Head of caudate nucleus (tissue), 42 donors: Measurements from ENCODE around the gene ADGRB3.

ENCODE experiments used
- DNase-seq, 42 donors: peaks; one replicate each; pipeline versions ENCODE4 v3.0.0 to v3.0.0-alpha.2; 2020 to 2021; ENCODE audit warnings: mixed read lengths in 7 of 42
- intact Hi-C: fragments of 100-400 bp; cut with DNase I; formaldehyde crosslinking; loops from one replicate; pipeline ENCODE4 v1.15.0; 2022

Gene ADGRB3

DNA sequence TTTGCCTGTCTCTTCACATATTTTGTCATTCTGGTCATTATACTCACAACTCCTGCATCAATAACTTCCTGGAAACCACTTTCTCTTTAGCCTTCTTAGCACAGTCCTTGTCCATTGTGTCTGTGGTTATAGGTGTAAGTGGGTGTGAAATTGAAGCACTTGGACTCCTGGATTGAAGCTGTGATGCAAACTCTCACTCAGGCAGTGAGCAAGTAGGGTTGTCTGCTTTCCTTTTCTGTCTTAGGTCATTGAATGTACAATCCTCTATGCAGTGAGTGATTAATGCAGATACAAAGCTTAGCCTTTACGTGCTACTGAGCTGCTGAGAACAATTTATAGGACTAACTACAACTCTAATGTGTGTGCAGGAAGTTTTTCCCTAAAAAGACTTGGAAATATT, 54.8 kb downstream of the ADGRB3 start:
- no peak for DNase-seq
- intact Hi-C loops, result no loop called here

- intact Hi-C loops, result no loop called here
These were observed 56.0 kb downstream of the ADGRB3 start for GRCh38 chr6:68691120-68691519.

DNA sequence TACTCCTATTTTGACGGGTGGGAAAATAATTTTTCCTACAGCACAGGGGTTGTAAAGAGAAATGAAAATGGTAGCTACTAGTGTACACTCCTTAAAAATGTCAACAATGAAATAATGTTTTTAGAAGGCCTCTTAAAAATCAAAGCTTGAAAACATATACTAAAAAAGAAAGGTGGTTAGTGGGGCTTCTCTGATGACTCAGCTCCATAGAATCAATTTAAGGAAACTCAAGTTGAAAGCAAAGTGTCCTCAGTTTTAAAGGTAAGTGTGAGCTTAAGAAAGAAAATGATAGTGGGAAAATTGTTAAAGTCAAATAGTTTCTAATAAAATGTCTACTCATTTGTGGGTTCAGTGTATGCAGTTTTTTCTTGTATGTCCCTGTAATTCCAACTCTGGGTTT, 58.2 kb downstream of the ADGRB3 start:
- intact Hi-C loops, result no loop called here
- DNase-seq, result no peak

More at GRCh38 chr6:68691120-68691519, 56.0 kb downstream of the ADGRB3 start:
- DNase-seq, result no peak

DNA sequence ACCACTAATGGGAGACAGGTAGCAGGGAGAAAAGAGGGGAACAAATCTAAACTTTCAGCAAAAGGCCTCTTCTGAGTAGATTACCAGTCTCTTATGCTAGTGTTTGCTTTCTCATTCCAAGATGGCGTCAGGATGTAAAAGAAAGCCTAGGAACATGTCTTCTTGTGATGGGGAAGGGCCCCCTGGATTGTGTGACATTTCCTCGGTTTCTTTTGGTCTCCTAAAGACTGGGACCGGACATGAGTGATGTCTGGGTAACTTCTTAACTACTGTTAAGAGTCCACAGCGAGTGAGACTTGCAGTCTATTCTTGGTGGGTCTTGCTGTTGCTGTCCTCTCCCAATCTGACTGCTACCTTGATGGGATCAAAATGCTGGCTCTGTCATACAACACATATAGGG, 60.3 kb downstream of the ADGRB3 start:
- no peak for DNase-seq
- intact Hi-C loops, result no loop called here

GRCh38 chr6:68695838-68696237, 60.8 kb downstream of the ADGRB3 start:
- DNase-seq, result no peak
- intact Hi-C loops, result no loop called here

- intact Hi-C loops, result no loop called here
These were observed 62.3 kb downstream of the ADGRB3 start for GRCh38 chr6:68697394-68697793.

GRCh38 chr6:68701159-68701558, 66.1 kb downstream of the ADGRB3 start:
- intact Hi-C loops, result no loop called here

More at GRCh38 chr6:68697394-68697793, 62.3 kb downstream of the ADGRB3 start:
- no peak for DNase-seq

GRCh38 chr6:68704485-68704884, 69.4 kb downstream of the ADGRB3 start:
- intact Hi-C loops, result no loop called here

More at GRCh38 chr6:68701159-68701558, 66.1 kb downstream of the ADGRB3 start:
- DNase-seq, result no peak

GRCh38 chr6:68709091-68709490, 74.0 kb downstream of the ADGRB3 start:
- intact Hi-C loops, result no loop called here

More at GRCh38 chr6:68704485-68704884, 69.4 kb downstream of the ADGRB3 start:
- DNase-seq, result no peak

GRCh38 chr6:68709882-68710281, 74.8 kb downstream of the ADGRB3 start:
- no peak for DNase-seq
- intact Hi-C loops, result no loop called here

More at GRCh38 chr6:68709091-68709490, 74.0 kb downstream of the ADGRB3 start:
- DNase-seq, result no peak

DNA sequence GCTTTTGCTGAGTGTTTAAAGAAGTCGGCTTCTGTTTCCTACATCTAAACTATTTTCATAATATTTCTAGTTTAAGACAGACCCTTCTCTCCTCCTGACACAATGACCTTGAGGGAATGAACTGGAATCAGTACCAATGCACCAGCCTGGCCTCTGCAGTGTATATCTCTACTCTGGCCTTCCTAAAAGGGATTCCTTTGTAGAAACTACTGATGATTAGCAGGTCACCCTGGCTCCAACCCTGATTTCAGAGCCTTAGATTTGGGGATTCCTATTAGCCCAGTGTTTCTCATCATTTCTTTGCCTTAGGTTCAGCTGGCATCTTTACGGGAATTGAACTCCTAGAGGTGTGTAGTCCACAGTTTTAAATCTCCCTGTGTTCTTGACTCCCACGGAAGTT, 75.4 kb downstream of the ADGRB3 start:
- DNase-seq, result peak in 2 of 42 donors; percentile 26 to 37
- intact Hi-C loops, result no loop called here

- intact Hi-C loops, result no loop called here
- no peak for DNase-seq
These were observed 75.8 kb downstream of the ADGRB3 start for GRCh38 chr6:68710916-68711315.

GRCh38 chr6:68711386-68712000, 76.4 kb downstream of the ADGRB3 start:
- intact Hi-C loops, result no loop called here
- DNase-seq, result no peak

- no peak for DNase-seq
- intact Hi-C loops, result no loop called here
These were observed 81.5 kb downstream of the ADGRB3 start for GRCh38 chr6:68716620-68717019.

DNA sequence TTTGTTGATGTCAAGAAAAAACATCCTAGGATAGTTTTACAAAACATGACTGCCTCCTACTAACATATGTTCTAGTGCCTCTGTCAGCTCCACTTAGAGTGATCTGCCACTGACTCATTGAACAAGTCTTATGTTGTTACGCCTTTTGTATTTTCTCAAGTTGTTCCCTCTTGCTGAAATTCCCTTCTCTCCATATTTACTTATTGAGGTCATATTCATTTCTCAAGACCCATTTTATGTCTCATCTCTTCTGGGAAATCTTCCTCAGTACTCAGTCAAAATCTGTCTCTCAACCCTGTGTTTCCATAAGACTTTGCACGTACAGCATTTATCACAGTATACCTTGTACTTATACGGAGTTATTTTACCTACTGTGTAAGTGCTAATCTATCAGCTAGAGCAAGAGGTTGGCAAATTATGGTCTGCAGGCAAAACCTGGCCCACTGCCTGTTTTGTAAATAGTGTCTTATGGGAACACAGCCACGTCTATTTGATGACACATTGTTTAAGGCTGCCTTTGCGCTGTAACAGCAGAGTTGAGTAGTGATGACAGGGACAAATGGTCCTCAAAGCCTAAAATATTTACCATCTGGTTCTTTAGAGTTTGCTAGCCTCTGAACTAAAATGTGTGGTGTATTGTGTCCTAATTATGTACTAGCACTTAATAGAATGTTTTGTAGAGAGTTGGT, 83.4 kb downstream of the ADGRB3 start:
- intact Hi-C loops, result no loop called here
- no peak for DNase-seq

DNA sequence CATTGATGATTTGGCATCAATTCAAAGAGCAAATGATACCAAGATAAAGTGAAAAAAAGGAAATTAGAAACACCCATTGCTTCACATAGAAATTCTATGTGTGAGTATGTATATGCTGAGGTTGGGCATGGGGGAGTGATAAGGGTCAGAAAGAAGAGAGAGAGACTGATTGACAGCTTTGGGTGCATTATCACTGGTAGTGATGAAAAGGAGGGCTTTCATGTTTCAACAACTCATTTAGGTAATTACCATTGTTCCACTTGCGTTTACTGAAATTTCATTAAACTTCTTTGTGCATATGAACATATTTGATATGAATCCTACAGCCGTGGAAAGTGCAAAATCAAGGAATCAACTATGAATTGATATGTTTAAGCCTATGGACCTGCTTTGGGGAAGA, 84.7 kb downstream of the ADGRB3 start:
- intact Hi-C loops, result no loop called here
- no peak for DNase-seq

GRCh38 chr6:68722891-68723527, 87.9 kb downstream of the ADGRB3 start:
- intact Hi-C loops, result no loop called here
- DNase-seq, result no peak

- intact Hi-C loops, result no loop called here
- no peak for DNase-seq
These were observed 89.0 kb downstream of the ADGRB3 start for GRCh38 chr6:68724060-68724459.

DNA sequence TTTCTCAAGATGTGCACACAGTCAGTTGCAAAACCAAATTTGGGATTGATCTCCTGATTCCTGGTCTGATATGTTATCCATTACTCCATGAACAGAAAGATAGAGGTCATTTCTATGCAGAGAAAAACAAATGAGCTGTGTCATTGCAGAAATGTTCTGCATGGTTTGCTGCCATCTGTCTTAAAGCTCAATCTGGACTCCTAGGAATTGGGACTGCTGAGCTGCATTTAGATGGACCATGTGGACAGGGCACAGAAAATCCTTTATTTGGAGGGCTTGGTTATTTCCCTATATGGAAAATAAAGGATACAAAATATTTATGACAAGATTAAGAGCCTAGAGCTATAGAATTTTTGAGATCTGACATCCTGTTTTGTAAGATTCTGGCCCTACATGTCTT, 91.3 kb downstream of the ADGRB3 start:
- intact Hi-C loops, result no loop called here
- peak in 6 of 42 donors; percentile 18 to 44 (median 32) for DNase-seq

- DNase-seq, result no peak
- intact Hi-C loops, result no loop called here
These were observed 91.9 kb downstream of the ADGRB3 start for GRCh38 chr6:68726992-68727391.
